H1 (cell line): Measurements from ENCODE around the gene ZNF568.

Experiments
- EP300 ChIP-seq, 2 experiments: IDR thresholded peaks; 1 replicate in 1 of 2; 2 replicates in 1 of 2; pipeline ENCODE4 v1.6.1; 2011 to 2012; ENCODE audit warnings: low read depth in 2 of 2, low read length in 2 of 2, mild to moderate bottlenecking in 2 of 2, borderline replicate concordance in 1 of 2, inconsistent platforms in 1 of 2, moderate library complexity in 1 of 2
- POLR2A ChIP-seq, 2 experiments: IDR thresholded peaks; 1 replicate in 1 of 2; 2 replicates in 1 of 2; pipeline ENCODE4 v1.6.1; 2011; ENCODE audit warnings: low read depth in 2 of 2, low read length in 2 of 2, mild to moderate bottlenecking in 2 of 2; ENCODE audit errors: control extremely low read depth in 1 of 2
- TF ChIP-seq, protein P1 (sequence below): IDR thresholded peaks from 2 replicates; pipeline ENCODE4 v1.6.1; 2012; ENCODE audit warnings: inconsistent platforms
- TF ChIP-seq, protein P2 (sequence below), 3 experiments: IDR thresholded peaks; 1 replicate in 2 of 3; 2 replicates in 1 of 3; pipeline versions ENCODE4 v1.5.1 to v1.6.1; 2011; ENCODE audit warnings: low read length in 3 of 3, mild to moderate bottlenecking in 3 of 3, inconsistent platforms in 2 of 3, low read depth in 1 of 3, moderate library complexity in 1 of 3; ENCODE audit not compliant: insufficient read depth in 1 of 3; ENCODE audit errors: control extremely low read depth in 1 of 3

DNA sequence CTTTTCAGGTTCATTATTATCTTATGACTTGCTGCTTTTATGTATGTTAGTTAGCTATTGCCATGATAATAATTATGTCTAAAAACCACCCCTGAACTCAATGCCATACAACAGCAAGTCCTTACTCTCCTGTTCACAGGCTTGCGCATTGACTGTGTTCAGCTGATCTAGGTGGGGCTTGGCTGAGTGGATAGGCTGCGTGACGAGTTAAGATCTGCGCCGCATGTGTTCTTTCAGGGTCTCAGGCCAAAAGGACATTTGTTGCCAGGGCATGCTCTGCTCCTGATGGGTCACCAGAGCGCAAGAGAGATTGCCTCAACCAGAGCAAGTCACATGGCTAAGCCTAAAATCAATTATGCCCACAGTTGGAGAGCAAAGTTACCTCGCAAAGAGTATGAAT is 859 bp downstream of the ZNF568 start:
- TF ChIP-seq, protein P1, sequence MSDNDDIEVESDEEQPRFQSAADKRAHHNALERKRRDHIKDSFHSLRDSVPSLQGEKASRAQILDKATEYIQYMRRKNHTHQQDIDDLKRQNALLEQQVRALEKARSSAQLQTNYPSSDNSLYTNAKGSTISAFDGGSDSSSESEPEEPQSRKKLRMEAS, result no peak
- no peak for TF ChIP-seq POLR2A (IDR thresholded peaks at IDR 0.05; ENCODE audit: control extremely low read depth in 1 of 2, low read depth in 2 of 2, low read length in 2 of 2)
- TF ChIP-seq, protein P2, sequence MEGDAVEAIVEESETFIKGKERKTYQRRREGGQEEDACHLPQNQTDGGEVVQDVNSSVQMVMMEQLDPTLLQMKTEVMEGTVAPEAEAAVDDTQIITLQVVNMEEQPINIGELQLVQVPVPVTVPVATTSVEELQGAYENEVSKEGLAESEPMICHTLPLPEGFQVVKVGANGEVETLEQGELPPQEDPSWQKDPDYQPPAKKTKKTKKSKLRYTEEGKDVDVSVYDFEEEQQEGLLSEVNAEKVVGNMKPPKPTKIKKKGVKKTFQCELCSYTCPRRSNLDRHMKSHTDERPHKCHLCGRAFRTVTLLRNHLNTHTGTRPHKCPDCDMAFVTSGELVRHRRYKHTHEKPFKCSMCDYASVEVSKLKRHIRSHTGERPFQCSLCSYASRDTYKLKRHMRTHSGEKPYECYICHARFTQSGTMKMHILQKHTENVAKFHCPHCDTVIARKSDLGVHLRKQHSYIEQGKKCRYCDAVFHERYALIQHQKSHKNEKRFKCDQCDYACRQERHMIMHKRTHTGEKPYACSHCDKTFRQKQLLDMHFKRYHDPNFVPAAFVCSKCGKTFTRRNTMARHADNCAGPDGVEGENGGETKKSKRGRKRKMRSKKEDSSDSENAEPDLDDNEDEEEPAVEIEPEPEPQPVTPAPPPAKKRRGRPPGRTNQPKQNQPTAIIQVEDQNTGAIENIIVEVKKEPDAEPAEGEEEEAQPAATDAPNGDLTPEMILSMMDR (IDR thresholded peaks at IDR 0.05; ENCODE audit: control extremely low read depth in 1 of 3, insufficient read depth in 1 of 3, low read depth in 1 of 3, low read length in 3 of 3), result no peak
- no peak for TF ChIP-seq EP300 (IDR thresholded peaks at IDR 0.05; ENCODE audit: borderline replicate concordance in 1 of 2, low read depth in 2 of 2, low read length in 2 of 2)
